T-helper 17 cell (primary cell): Measurements from ENCODE around the gene LHX8. TPM values are rescaled to one million over a fixed set of nuclear protein-coding genes. Genes with fewer than 3 reads are reported as not detected.
"Not testable (repeated sequence)": the region's sequence is repeated elsewhere in the genome, so short reads cannot be mapped to it uniquely, and the experiment has no call there.

Experiments used
- ATAC-seq: fragments of 150-1000 bp; cut with Tn5 transposase; 2 replicates; pipeline ENCODE4 v1.10.0; 2021; ENCODE audit warnings: mild to moderate bottlenecking, moderate library complexity
- DNase-seq, 3 donors: peaks; one replicate each; pipeline versions ENCODE4 v3.0.0 to v3.0.0-alpha.2; 2020 to 2021
- H3K9me3 ChIP-seq: one replicate; pipeline ENCODE4 v1.7.0; 2013; ENCODE audit warnings: low read length, mild to moderate bottlenecking; ENCODE audit not compliant: control insufficient read depth, poor library complexity, severe bottlenecking
- H3K27ac Mint-ChIP-seq: one replicate; pipeline ENCODE4 v1.8.0; 2022; ENCODE audit warnings: mild to moderate bottlenecking, moderate library complexity, mixed read lengths
- H3K27me3 Mint-ChIP-seq: one replicate; pipeline ENCODE4 v1.8.0; 2022; ENCODE audit warnings: mixed read lengths
- H3K36me3 Mint-ChIP-seq: one replicate; pipeline ENCODE4 v1.8.0; 2022; ENCODE audit warnings: low read depth, mixed read lengths
- H3K4me1 Mint-ChIP-seq: one replicate; pipeline ENCODE4 v1.8.0; 2022; ENCODE audit warnings: mild to moderate bottlenecking, mixed read lengths
- H3K4me3 Mint-ChIP-seq: one replicate; pipeline ENCODE4 v1.8.0; 2022; ENCODE audit warnings: mild to moderate bottlenecking, moderate library complexity, mixed read lengths
- total RNA-seq, 4 donors: library from RNA in 2 of 4; stranded (reverse) in 2 of 4; gene quantifications; one replicate each; pipeline ENCODE4 v1.2.3 and lab custom pipeline; 2022 to 2026

Gene LHX8
- total RNA-seq (not detected), total RNA-seq (lab: John Stamatoyannopoulos, UW) (0 to 0.46 reads per million in 2 donors)

DNA sequence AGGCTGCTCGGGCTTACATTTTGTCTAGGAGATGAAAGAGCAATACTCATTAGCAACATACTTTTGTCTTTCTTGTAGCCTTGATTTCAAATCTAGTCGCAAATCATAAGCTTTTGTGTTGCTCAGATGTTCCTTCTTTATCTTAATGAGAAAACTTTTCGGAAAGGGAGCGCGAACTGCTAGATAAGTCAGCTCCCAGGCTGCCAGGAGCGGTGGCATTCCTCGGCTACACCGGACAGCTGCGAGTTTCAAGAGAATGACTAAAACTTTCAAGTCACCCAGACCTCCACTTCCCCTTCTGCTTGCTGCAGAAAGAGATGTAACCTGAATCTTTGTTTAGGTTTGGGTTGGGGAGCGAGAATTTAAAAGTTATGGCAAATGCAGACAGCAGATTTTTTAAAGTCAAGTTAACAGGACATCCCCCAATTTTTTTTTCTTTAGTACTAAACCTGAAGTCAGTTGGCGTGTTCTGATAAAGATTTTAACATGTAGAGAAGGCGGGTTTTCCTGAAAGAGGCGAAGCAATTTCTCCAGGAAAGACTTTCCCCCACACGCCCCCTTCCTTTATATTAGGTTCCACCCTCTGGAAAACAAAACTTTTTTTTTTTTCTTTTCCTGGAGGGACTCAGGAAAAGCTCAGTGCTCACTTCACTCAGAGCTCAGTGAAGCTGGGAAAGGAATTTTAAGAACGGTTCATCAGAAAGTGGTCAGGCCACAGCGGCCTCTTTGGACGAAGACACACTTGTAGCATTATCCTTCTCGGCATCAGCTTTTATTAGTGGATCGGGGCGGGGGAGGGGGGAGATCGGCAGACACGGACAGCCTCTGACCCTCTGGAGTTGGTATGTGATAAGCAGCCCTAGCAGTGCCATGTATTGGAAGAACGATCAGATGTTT, at the start of gene LHX8:
LHX8 (plus strand) TSS at position 639 of the 897 bp plus-strand sequence. CDS start 2,227 bp downstream, outside the sequence.
- H3K27ac Mint-ChIP-seq: no peak within 1 kb of the TSS
- no peaks in the 10 kb centered on the region for H3K36me3 Mint-ChIP-seq
- DNase-seq (no peak), ATAC-seq (no peak)
- peak within 1 kb of the TSS; percentile 16 for H3K4me3 Mint-ChIP-seq
- no peaks in the 10 kb centered on the region for H3K9me3 ChIP-seq
- H3K4me1 Mint-ChIP-seq: peaks cover 3% of the 10 kb centered on the region
- H3K27me3 Mint-ChIP-seq: peaks cover 77% of the 10 kb centered on the region

DNA sequence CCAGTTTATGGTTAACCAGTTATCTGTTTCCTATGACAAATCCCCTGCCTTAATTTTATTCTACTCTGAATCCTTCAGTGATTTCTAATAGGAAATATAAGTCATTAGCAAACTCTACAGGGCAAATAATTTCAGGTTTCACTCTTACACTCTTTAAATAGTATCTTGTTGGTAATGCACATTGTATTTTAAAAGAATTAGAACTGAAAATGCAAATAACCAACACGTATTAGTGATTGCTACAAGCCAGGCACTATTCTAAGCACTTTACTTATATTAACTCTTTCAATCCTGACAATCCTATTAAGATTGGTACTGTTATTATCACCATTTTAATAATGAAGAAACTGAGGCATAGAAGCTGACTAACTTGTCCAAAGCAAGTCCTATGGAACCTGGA, 48.3 kb upstream of the LHX8 start:
- Mint-ChIP-seq H3K27me3 (no peaks in the 10 kb centered on the region), H3K4me3 (no peak overlapping the region), H3K27ac (no peak overlapping the region), H3K36me3 (no peaks in the 10 kb centered on the region), H3K4me1 (no peaks in the 10 kb centered on the region)
- no peak for ATAC-seq
- DNase-seq: no peak
- no peaks in the 10 kb centered on the region for H3K9me3 ChIP-seq

DNA sequence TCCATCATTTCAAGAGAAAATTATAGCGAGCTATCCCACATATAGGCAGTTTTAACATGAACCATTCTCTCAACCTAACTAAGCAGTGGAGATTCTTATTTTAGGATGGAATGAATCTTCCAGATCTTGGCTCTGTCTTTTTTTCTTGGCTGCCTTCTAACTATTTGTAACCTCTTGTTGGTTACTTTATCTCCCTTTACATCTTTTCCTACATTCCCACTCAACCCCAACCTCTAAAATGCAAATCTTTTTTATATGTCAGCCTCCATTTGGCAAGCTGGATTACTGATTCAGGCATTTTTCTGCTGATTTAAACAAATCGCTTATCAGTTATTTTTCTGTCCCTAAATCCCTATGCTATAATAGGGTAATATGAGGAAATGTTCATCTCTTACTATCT, 46.9 kb upstream of the LHX8 start:
- H3K9me3 ChIP-seq: no peaks in the 10 kb centered on the region
- H3K4me3 Mint-ChIP-seq: no peak overlapping the region
- ATAC-seq: no peak
- no peak for DNase-seq
- no peaks in the 10 kb centered on the region for H3K27me3 Mint-ChIP-seq
- no peak overlapping the region for H3K27ac Mint-ChIP-seq
- no peaks in the 10 kb centered on the region for H3K36me3 Mint-ChIP-seq
- no peaks in the 10 kb centered on the region for H3K4me1 Mint-ChIP-seq

DNA sequence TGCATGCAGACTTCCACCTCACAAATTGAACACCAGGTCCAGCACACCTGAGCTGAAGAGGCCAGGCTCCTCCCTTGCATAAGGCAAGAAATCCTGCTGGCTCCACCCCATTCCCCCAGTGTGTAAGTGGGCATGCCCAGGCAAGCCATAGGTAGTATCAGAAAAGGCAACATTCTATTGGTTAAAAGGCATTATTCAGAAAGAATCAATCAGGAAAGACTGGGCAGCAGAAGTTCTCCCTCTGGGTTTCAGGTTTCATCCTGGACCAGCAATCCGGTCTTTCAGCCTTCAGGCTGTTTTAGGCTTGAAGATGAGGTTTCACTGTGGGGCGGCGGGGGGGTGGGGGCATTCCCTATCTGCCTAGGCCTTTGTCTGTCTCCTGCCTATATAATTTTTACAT, 42.0 kb upstream of the LHX8 start:
- no peaks in the 10 kb centered on the region for H3K27me3 Mint-ChIP-seq
- ATAC-seq (no peak), DNase-seq (no peak)
- no peaks in the 10 kb centered on the region for H3K4me1 Mint-ChIP-seq
- H3K36me3 Mint-ChIP-seq: no peaks in the 10 kb centered on the region
- H3K9me3 ChIP-seq: peaks cover 3% of the 10 kb centered on the region
- no peak overlapping the region for H3K27ac Mint-ChIP-seq
- no peak overlapping the region for H3K4me3 Mint-ChIP-seq

DNA sequence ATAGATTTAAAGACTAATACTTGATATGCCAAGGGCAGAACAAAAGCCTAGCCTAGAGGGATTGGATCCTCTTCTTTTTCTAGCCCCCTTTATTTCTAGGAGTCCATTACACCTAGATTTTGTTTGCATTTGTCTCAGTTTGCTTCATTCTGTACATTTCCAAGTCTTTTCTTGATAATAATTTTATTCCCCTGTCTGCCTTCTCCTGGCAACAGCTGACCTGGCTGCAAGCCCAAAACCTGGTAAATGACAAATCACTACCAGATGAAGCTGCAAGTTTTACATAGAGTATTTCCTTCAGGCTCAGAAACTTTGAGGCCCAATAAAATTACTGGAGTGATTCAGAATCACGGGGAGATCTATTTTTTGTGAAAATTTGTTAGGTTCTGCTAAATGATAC, 36.5 kb upstream of the LHX8 start:
- DNase-seq (no peak), ATAC-seq (no peak)
- H3K36me3 Mint-ChIP-seq: no peaks in the 10 kb centered on the region
- no peak overlapping the region for H3K4me3 Mint-ChIP-seq
- no peaks in the 10 kb centered on the region for H3K4me1 Mint-ChIP-seq
- H3K27me3 Mint-ChIP-seq: no peaks in the 10 kb centered on the region
- H3K9me3 ChIP-seq: peaks cover 3% of the 10 kb centered on the region
- no peak overlapping the region for H3K27ac Mint-ChIP-seq

DNA sequence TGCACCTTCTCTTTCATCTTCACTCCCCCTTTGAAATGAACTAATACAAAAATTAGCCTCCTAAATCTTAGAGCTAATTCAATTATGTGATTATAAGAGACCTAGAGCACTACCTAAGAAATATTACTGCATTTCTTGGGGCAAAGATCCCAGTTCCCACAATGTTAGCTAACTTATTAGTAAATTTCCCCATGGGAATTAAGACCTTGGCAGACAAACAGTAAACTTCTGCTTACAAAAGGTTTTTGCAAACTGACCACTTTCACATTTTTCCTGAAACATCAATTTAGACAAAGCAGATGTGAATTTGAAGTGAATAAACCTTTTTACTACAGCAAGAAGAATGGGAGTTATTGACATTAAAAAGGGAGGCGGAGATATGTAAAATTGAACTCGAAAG, 34.6 kb upstream of the LHX8 start:
- H3K4me3 Mint-ChIP-seq: no peak overlapping the region
- no peaks in the 10 kb centered on the region for H3K36me3 Mint-ChIP-seq
- H3K9me3 ChIP-seq: no peaks in the 10 kb centered on the region
- no peak overlapping the region for H3K27ac Mint-ChIP-seq
- DNase-seq (no peak), ATAC-seq (no peak)
- H3K4me1 Mint-ChIP-seq: no peaks in the 10 kb centered on the region
- no peaks in the 10 kb centered on the region for H3K27me3 Mint-ChIP-seq

DNA sequence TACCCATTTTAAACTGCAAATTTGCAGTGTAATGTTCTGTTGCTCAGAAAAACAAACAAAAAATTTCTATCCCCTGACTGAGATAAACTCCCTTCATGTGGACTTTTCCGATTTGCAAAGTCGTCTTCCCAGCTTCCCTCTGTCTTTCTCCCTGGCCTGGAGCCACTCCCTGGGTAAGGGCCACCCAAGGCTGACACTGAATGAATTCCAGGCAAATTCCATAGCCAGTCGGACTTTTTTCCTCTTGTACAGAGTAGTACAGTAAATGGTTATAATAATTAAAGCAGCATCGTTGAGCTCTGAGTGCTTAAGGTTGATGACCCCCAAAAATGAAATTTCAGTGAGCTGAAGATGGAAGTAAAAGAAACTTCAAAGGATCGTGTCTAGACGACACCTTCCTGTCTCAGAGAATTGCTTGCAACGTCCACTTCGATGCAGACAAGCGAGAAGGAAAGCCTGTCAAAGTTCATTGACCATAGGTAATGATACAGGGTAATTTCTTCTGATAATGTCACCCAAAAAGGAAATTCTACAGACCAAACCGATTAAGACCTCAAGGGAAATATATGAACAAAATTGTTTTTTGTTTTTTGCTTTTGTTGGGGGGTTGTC, 33.6 kb upstream of the LHX8 start:
- Mint-ChIP-seq H3K36me3 (no peaks in the 10 kb centered on the region), H3K4me3 (no peak overlapping the region), H3K4me1 (no peaks in the 10 kb centered on the region), H3K27me3 (no peaks in the 10 kb centered on the region), H3K27ac (no peak overlapping the region)
- no peaks in the 10 kb centered on the region for H3K9me3 ChIP-seq
- ATAC-seq: no peak
- DNase-seq: no peak

DNA sequence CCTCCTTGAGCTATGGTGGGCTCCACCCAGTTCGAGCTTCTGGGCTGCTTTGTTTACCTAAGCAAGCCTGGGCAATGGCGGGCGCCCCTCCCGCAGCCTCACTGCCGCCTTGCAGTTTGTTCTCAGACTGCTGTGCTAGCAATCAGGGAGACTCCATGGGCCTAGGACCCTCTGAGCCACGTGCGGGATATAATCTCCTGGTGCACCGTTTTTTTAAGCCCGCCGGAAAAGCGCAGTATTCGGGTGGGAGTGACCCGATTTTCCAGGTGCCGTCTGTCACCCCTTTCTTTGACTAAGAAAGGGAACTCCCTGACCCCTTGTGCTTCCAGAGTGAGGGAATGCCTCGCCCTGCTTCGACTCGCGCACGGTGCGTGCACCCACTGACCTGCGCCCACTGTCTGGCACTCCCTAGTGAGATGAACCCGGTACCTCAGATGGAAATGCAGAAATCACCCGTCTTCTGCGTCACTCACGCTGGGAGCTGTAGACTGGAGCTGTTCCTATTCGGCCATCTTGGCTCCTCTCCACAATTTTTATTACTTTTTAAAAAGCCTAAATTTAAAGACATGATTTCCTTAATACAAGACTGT, 21.7 kb upstream of the LHX8 start:
- H3K27ac Mint-ChIP-seq, H3K27me3 Mint-ChIP-seq, H3K4me1 Mint-ChIP-seq, DNase-seq, H3K4me3 Mint-ChIP-seq, H3K36me3 Mint-ChIP-seq, ATAC-seq, H3K9me3 ChIP-seq: not testable (repeated sequence)

DNA sequence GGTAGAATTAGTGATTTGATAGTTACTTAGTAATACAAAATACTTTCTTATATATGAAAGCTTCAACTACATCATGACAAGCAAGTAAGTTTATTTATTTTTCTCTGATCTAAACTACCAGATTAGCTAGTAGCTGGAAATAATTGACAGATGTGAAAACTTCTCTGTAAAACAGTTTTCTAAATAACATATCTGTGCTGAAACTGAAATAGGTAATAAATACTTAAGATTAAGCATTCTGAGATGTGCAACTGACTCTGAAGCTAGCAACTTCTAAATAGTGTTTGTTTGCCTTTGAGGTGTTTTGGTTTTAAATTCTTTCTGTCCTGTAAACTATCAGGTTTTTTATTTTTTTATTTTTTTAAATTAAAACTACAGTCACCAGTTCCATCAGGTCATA, 18.5 kb upstream of the LHX8 start:
- no peaks in the 10 kb centered on the region for H3K4me1 Mint-ChIP-seq
- no peak overlapping the region for H3K4me3 Mint-ChIP-seq
- H3K27me3 Mint-ChIP-seq: no peaks in the 10 kb centered on the region
- H3K36me3 Mint-ChIP-seq: no peaks in the 10 kb centered on the region
- H3K9me3 ChIP-seq: no peaks in the 10 kb centered on the region
- DNase-seq (no peak), ATAC-seq (no peak)
- H3K27ac Mint-ChIP-seq: no peak overlapping the region

DNA sequence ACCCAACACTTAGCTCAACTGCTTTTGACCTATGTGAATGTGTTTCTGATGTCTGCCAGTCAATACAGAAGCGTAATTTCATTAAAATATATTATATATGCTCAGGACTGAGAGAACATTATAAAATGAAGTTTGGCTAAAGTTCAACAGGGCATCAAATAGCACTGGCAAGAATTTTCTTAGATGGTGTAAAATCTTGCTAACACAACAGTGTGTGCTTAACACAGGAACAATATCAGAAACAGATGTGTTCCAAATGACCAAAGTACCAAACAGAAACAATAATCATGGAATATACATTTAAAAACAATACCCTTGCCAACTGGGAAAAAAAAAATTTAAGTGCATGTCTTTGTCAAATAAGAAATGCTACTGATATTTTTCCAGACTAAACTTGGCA, 10.4 kb upstream of the LHX8 start:
- no peak for DNase-seq
- H3K9me3 ChIP-seq: no peaks in the 10 kb centered on the region
- H3K27me3 Mint-ChIP-seq: peaks cover 37% of the 10 kb centered on the region
- H3K36me3 Mint-ChIP-seq: no peaks in the 10 kb centered on the region
- no peak for ATAC-seq
- H3K4me1 Mint-ChIP-seq: no peaks in the 10 kb centered on the region
- no peak overlapping the region for H3K4me3 Mint-ChIP-seq
- H3K27ac Mint-ChIP-seq: no peak overlapping the region

DNA sequence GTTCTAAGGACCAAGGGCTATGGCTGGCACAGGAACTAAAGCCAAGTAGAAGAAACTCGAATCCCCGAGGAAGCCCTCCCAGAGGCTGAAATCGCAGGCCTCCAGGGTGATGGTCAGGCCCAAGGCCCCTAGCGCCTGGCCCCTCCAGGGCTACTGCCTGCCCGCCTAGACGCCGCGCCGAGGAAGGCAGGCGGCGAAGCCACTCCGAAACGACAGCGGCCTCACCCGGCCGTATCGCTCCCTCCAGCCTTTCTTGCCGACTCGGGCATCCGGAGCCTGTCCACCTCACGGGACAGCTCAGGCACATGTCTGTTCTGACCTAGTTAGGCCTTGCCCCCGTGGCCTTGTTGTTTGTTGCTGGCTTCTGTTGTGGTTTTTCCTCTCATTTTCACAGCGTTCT, 9.7 kb upstream of the LHX8 start:
- ATAC-seq (no peak), DNase-seq (no peak)
- no peak overlapping the region for H3K27ac Mint-ChIP-seq
- H3K36me3 Mint-ChIP-seq: no peaks in the 10 kb centered on the region
- H3K4me3 Mint-ChIP-seq: no peak overlapping the region
- H3K9me3 ChIP-seq: no peaks in the 10 kb centered on the region
- no peaks in the 10 kb centered on the region for H3K4me1 Mint-ChIP-seq
- H3K27me3 Mint-ChIP-seq: peaks cover 41% of the 10 kb centered on the region

DNA sequence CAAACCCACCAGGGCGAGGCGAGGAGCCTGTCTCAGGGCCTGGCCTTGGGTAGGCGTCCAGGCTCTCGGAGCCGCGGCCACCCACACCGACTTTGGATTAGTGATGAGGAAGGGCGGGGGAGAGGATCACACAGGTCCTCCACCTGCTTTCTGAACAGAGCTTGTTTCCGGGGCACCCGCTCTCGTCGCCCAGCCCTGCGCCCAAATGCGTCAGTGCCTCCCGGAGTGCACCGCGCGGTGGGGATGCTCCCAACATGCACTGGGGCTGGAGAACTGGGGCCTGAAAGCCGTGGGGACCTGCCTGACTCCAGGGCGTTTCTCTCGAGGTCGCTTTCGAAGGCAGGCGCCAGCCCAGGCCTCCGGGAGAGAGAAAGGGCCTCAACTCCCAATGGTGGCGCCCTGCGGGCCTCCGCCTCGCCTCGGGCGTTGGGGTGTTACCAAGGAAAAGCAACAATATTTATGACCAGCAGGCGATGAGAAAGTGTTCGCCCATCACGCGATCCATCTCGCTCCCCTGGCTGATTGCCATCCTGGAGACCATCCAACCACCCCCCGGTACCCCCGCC, 8.9 kb upstream of the LHX8 start:
- ATAC-seq (no peak), DNase-seq (no peak)
- no peaks in the 10 kb centered on the region for H3K36me3 Mint-ChIP-seq
- no peak overlapping the region for H3K27ac Mint-ChIP-seq
- peaks cover 44% of the 10 kb centered on the region for H3K27me3 Mint-ChIP-seq
- no peaks in the 10 kb centered on the region for H3K4me1 Mint-ChIP-seq
- no peaks in the 10 kb centered on the region for H3K9me3 ChIP-seq
- H3K4me3 Mint-ChIP-seq: no peak overlapping the region

DNA sequence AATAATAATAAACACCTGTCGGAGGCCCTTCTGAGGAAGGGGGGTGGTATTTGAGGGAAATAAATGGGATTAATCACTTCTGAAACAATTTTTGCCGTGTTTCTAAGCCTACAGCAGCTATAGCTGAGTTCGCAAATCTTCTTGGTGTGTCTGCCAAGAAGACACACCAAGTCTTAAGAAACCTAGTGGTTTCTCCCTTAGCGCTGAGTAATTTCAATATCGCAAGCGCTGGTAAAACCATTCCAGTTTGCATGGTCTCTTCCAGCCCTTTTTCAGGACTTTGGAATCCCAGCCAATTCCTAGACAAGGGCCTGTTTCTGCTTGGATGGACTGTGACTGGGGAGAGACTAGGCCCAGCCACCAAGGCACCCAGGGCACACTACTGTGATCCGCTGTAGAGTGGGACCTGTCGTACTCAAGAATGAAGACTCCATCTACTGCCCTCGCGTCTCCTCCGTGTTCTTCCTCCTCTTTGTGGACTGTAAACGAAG, 7.5 kb upstream of the LHX8 start:
- H3K27me3 Mint-ChIP-seq: peaks cover 56% of the 10 kb centered on the region
- H3K27ac Mint-ChIP-seq: no peak overlapping the region
- no peaks in the 10 kb centered on the region for H3K36me3 Mint-ChIP-seq
- no peaks in the 10 kb centered on the region for H3K4me1 Mint-ChIP-seq
- no peaks in the 10 kb centered on the region for H3K9me3 ChIP-seq
- DNase-seq: no peak
- H3K4me3 Mint-ChIP-seq: no peak overlapping the region
- no peak for ATAC-seq
